GM13976 (cell line): ENCODE measurements around the gene TGIF2LX.
"Not testable (repeated sequence)": the region's sequence is repeated elsewhere in the genome, so short reads cannot be mapped to it uniquely, and the experiment has no call there.

ENCODE experiments used
- DNase-seq: peaks from one replicate; pipeline ENCODE4 v3.0.0; 2012; ENCODE audit warnings: low spot score
- in situ Hi-C: fragments of 300-500 bp; cut with MboI; formaldehyde crosslinking; loops from one replicate; pipeline ENCODE4 v1.12.0; 2022; ENCODE audit warnings: low sequenced_read_pairs, mixed read lengths, inconsistent platforms; ENCODE audit not compliant: unreplicated experiment

The TGIF2LX gene

DNA sequence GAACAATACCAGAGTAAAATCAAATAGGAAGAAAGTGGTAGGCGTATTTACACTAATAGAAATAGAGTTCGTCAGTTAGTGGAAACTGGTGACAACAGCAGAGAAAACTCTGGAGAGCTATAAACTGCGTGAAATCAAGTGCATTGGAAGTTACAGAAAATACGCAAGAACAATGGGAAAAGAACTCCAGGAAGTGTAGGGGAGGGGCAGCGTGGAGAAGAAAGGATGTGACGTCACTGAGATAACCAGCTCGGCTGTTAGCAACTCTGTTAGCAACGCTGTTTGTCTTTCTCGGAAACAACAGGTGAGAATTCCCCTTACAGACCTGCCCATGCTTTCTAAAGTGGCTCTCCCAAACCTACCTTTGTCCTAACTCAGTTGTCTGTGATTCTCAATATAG is at the start of gene TGIF2LX:
TGIF2LX (plus strand) TSS at position 244 of the 400 bp plus-strand sequence. CDS start 178 bp downstream, outside the sequence.
- in situ Hi-C loops, DNase-seq: not testable (repeated sequence)

DNA sequence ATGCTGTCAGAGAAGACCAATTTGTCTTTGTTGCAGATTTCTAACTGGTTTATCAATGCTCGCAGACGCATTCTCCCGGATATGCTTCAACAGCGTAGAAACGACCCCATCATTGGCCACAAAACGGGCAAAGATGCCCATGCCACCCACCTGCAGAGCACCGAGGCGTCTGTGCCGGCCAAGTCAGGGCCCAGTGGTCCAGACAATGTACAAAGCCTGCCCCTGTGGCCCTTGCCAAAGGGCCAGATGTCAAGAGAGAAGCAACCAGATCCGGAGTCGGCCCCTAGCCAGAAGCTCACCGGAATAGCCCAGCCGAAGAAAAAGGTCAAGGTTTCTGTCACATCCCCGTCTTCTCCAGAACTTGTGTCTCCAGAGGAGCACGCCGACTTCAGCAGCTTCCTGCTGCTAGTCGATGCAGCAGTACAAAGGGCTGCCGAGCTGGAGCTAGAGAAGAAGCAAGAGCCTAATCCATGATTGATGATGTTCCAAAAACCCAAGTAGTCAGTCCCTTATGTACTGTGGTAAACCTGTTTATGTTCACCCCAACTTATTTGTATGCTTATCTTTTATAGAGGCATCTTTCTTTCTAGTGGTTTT is 728 bp downstream of the TGIF2LX start:
- in situ Hi-C loops: not testable (repeated sequence)

DNA sequence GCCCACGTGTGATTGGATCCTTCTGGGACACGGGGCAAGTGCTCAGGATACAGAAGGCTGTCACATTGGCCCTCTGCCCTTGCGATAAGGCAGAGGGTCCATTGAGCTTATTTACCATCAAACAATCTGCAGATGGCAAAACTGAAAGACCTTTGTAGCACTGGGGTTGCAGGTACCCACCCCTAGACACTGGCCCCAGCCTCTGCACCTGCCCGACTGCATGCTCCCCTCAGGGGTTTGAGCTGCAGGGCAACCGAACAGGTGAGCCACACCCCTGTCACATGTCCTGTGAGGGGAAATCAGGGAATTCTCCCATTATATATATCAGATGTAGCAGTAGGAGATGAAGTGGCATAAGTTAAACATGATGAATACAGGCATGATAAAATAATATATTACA is 21.4 kb downstream of the TGIF2LX start:
- in situ Hi-C loops: not testable (repeated sequence)

More for the DNA sequence above, 728 bp downstream of the TGIF2LX start:
- DNase-seq: not testable (repeated sequence)

DNA sequence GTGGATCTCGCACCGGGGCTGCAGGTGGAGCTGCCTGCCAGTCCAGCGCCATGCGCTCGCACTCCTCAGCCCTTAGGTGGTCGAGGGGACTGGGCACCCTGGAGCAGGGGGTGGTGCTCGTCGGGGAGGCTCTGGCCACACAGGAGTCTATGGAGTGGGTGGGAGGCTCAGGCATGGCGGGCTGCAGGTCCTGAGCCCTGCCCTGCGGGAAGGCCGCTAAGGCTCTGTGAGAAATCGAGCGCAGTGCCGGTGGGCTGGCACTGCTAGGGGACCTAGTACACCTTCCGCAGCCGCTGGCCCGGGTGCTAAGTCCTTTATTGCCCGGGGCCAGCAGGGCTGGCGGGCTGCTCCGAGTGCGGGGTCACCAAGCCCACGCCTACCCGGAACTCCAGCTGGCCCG is 43.9 kb downstream of the TGIF2LX start:
- in situ Hi-C loops, DNase-seq: not testable (repeated sequence)

More for the DNA sequence above, 21.4 kb downstream of the TGIF2LX start:
- DNase-seq: not testable (repeated sequence)
